Uterus (tissue), 2 donors: Measurements from ENCODE around the gene ARHGAP42.

ENCODE experiments used
- CTCF ChIP-seq, 4 experiments: fragments of 200-600 bp in 2 of 4; fragments of 450-650 bp in 2 of 4; sonication (generic) in 2 of 4; IDR thresholded peaks; one replicate each; pipeline ENCODE4 v1.5.1; 2016 to 2019; ENCODE audit warnings: antibody characterized with exemption in 4 of 4, mild to moderate bottlenecking in 2 of 4, moderate library complexity in 1 of 4
- POLR2A ChIP-seq, 2 donors: fragments of 450-650 bp; IDR thresholded peaks; one replicate each; pipeline ENCODE4 v1.6.1; 2016; ENCODE audit warnings: antibody characterized with exemption in 2 of 2, mild to moderate bottlenecking in 1 of 2, moderate library complexity in 1 of 2

- no peak for TF ChIP-seq CTCF (IDR thresholded peaks at IDR 0.05)
- no peak for TF ChIP-seq POLR2A (IDR thresholded peaks at IDR 0.05)
Observed at GRCh38 chr11:100791860-100792259, 104.8 kb downstream of the ARHGAP42 start.
